Measurements from ENCODE around the gene ACTR2.

DNA sequence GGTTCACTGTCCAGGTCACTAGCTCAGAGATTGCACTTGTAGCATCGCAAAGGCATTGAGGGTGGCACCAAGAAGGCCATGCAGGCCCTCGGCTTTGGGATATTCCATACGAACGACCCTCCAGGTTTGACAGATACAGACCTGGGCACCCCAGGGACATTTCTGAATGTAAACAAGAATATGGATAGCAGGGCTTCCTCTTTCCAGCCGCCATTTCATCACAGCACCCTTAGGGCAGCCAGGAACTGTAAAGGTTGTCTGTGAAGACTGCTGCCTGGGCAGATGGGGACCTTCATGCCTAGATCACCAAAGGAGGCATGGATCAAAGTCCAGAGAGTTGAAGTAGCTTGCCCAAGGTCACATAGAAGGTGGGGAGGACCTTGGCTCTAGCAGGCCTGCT, 70.5 kb downstream of the ACTR2 start:
- TF ChIP-seq, protein P1, sequence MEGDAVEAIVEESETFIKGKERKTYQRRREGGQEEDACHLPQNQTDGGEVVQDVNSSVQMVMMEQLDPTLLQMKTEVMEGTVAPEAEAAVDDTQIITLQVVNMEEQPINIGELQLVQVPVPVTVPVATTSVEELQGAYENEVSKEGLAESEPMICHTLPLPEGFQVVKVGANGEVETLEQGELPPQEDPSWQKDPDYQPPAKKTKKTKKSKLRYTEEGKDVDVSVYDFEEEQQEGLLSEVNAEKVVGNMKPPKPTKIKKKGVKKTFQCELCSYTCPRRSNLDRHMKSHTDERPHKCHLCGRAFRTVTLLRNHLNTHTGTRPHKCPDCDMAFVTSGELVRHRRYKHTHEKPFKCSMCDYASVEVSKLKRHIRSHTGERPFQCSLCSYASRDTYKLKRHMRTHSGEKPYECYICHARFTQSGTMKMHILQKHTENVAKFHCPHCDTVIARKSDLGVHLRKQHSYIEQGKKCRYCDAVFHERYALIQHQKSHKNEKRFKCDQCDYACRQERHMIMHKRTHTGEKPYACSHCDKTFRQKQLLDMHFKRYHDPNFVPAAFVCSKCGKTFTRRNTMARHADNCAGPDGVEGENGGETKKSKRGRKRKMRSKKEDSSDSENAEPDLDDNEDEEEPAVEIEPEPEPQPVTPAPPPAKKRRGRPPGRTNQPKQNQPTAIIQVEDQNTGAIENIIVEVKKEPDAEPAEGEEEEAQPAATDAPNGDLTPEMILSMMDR (IDR thresholded peaks at IDR 0.05): no peak
- no peak for TF ChIP-seq POLR2A (IDR thresholded peaks at IDR 0.05)

Measured in tibial nerve (tissue), 3 donors.